ENCODE results near the gene ZIC1.

DNA sequence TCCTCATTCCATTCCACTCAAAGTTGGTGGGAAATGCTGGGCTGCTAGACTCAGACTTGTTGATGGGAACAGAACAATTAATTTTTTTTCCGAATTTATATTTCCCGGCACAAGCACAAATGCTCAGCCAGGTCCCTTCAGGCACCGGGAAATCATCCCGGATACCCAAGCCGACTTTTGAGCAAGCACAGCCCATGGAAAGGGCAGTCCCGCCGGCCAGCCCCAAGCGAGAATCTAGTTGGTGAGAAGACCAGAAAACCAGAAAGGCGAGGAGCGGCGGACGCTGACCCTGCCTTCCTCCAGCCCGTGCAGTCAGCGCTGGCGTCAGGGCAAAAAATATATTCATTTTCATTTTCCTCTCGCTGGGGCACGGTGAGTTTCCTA, 2.1 kb upstream of the ZIC1 start:
- TF ChIP-seq, protein P1, sequence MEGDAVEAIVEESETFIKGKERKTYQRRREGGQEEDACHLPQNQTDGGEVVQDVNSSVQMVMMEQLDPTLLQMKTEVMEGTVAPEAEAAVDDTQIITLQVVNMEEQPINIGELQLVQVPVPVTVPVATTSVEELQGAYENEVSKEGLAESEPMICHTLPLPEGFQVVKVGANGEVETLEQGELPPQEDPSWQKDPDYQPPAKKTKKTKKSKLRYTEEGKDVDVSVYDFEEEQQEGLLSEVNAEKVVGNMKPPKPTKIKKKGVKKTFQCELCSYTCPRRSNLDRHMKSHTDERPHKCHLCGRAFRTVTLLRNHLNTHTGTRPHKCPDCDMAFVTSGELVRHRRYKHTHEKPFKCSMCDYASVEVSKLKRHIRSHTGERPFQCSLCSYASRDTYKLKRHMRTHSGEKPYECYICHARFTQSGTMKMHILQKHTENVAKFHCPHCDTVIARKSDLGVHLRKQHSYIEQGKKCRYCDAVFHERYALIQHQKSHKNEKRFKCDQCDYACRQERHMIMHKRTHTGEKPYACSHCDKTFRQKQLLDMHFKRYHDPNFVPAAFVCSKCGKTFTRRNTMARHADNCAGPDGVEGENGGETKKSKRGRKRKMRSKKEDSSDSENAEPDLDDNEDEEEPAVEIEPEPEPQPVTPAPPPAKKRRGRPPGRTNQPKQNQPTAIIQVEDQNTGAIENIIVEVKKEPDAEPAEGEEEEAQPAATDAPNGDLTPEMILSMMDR (conservative IDR thresholded peaks at IDR 0.05), result no peak
- no peak for TF ChIP-seq ZFX (IDR thresholded peaks at IDR 0.05)
